HG03521 (cell line): ENCODE results near the gene S100A14.
A peak's percentile ranks its signal among the peaks of the same experiment; 100 is the strongest.

Experiments
- ATAC-seq: cut with Tn5 transposase; IDR thresholded peaks from one replicate; pipeline ENCODE4 v1.9.1; 2021; ENCODE audit warnings: mild to moderate bottlenecking, moderate library complexity; ENCODE audit not compliant: unreplicated experiment

S100A14 gene

DNA sequence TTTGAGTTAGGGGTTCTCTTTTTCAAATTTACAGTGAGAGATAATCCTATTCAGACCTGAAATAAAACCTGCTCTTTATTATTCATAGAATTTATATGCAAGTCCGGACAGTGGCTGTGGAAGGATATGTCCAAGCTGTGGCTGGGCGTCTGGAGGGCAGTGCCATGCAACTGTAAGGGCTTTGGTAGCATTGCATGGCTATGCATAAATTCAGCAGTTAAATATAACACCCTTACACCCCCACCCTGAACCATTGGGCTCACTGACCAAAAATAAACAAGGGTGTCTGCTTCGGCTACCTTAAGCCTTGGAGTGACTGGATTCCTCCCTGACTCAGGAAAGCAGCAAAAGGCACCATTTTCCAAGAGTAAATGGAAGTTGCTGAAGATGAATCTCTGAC is 23.2 kb upstream of the S100A14 start:
- no peak for ATAC-seq

DNA sequence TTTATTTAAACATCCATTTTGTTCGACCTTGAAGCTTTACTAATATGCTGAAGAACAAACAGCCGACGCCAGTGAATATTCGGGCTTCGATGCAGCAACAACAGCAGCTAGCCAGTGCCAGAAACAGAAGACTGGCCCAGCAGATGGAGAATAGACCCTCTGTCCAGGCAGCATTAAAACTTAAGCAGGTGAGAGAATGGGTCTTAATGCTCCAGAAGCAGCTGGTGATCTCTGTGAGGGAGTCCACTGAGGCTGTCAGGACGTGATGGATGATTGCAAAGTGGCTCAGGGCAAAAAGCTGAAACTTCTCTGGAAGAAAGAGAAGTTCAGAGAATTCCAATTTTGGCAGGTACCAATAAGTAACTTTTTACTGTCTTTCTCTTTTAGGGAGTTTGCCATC is 22.1 kb upstream of the S100A14 start:
- ATAC-seq, result no peak

DNA sequence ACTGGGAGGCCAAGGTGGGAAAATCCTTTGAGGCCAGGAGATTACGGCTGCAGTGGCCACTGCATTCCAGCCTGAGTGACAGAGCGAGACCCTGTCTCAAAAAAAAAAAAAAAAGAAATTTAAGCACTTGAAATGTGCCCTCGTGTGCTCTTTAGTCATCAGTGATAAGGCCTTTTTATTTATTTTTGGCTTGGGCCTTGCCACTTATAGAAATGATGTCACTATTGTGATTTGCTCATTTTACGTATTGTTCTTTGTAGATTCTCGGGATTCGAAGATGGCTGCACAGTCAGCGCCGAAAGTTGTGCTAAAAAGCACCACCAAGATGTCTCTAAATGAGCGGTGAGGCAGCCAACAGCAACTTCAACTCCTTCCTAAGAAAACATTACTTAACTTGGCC is 20.2 kb upstream of the S100A14 start:
- ATAC-seq, result no peak

DNA sequence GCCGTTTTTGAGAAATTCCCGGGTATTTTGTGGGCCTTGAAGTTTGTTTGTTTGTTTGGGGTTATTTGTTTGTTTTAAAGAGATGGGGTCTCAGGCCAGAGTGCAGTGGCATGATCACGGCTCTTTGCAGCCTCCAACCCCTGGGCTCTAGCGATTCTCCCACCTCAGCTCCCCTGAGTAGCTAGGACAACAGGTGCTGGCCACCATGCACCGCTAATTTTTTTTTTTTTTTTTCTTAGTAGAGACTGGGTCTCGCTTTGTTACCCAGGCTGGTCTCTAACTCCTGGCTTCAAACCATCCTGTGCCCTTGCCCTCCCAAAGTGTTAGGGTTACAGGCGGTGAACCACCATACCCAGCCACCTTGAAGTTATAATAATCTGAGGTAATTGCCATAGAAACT is 19.7 kb upstream of the S100A14 start:
- ATAC-seq, result no peak

DNA sequence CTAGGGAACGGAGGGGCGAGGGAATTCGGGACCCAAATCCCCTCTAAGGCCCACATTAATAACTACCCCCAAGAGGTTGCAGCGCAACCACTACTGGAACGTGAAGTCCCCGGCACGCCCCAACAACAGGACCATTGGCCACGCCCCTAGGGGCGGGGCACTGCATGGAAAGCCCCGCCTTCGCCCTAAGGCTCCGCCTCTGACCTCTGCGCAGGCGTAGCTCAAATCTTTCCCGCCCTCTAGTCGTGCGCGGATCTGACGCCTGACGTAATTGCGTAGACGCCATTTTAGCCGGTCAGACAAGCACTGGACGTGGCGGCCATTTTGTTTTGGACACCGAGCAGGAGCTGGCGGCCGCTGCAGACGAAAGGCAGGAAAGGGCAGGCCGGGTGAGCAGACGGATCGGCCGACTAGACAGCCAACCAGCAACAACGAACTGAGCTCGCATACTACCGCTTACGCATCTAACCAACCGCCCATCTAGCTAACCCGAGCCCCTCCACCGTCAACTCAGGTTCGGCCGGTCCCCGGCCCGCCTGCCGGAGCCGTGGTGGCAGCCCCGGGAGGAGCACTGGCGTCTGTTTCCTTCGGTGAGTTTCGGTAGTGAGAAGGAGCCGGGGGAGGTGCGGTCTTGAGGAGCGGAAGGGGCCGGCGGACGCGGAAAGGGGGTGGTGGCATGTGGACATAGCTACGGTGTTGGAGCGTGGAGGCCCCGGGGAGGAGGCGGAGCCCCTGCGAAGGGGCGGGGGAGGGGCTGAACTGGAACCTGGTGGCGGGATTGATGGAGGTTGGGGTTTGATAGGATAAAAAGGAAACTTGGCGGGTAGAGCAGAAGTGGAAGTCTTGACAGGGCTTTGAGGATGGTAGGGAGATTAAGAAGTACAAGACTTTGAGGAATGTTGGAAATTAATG is 17.9 kb upstream of the S100A14 start, which contains the start of gene CHTOP:
Gene CHTOP, plus strand, starts transcription at position 313 of the 912 bp plus-strand sequence. CDS start 2,523 bp downstream, outside the sequence.
- ATAC-seq, result peak; percentile 88

DNA sequence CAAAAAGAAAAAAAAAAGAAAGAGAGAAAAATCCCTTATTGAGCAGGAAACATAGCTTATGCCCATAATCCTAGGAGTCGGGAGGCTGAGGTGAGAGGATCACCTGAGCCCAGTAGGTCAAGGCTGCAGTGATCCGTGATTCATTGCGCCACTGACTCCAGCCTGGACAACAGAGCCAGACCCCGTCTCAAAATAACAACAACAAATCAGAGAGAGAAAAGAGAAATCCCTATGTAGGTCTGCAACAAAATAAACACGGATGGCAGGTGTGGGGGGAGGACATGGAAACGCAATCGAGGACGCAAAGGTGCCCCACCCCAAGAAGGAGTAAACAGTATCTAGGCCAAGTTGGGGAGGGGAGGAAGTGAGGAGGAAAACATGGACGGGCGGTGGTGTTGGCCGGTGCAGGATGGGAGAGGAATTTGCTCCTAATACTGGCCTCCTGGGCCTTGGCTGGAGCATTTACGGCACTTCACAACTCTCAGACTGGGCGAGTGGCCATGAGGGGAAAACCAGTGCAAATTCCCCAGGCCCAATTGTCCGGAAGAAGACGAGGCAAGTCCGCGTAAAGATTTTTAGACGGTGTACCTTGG is 17.1 kb upstream of the S100A14 start:
- ATAC-seq, result no peak

DNA sequence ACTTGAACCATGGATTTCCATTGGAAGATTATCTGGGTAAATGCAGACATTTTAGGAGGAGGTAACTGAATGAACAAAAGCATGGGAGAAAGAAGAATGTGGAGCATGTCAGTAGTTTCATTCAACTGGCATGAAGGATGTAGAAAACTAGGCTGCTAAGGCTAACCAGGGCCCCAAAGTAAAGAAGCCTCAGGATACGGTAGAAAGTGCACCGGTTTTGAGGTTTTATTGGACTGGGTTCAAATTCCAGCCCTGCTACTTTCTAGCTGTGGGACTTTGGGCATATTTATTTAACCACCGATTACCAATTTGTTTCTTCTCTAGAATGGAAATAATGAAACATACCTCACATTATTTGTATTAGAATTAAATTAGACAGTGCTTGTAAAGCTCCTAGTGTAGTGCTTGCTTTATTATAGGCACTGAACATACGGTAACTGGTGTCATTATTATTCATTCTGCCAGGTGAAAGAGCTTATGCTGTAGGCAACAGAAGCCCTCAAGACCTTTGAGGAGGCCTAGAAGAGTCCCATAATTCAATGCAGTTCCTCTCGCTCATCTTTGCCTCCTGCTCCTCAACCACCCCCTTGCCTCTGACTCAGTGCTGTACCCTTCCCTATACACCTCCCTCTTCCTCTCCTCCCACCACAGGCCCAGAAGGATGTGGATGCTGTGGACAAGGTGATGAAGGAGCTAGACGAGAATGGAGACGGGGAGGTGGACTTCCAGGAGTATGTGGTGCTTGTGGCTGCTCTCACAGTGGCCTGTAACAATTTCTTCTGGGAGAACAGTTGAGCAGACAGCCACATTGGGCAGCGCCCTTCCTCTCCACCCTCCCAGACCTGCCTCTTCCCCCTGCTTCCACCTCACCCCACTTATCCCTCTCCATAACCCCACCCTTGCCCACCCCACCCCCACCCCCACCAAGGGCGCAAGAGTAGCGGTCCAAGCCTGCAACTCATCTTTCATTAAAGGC is 15.2 kb upstream of the S100A14 start:
- ATAC-seq, result no peak

DNA sequence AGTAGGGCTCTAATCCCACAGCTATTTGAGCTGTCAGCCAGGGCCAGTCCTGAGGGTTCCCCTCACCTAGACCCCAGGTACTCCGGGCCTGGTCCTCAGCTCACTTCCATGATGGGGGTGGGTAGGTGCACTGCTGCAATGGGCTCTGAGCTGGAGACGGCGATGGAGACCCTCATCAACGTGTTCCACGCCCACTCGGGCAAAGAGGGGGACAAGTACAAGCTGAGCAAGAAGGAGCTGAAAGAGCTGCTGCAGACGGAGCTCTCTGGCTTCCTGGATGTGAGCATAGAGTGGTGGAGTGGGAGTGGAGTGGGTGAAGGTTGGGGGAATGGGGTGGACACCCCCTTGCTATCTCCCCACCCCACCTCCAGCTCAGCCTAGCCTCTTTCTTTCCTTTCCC is 14.3 kb upstream of the S100A14 start:
- ATAC-seq, result no peak

DNA sequence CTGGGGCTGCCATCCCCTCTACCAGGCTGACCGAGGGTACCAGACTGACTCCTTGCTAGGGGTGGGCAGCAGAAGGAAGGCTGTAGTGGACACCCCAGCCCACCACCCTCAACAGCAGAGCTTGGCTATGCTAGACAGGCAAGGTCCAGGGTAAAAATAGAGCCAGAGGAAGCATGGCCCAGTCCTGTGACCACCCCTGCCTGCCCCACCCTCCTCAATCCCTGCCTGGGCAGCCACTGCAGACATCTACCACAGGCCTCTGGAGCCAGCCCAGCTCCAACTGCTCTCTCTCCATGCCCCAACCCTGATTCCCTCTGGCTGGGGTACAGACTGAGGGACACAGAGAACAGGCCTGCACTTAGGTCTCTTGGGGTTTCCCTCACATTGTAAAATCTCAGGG is 13.8 kb upstream of the S100A14 start:
- ATAC-seq, result no peak

DNA sequence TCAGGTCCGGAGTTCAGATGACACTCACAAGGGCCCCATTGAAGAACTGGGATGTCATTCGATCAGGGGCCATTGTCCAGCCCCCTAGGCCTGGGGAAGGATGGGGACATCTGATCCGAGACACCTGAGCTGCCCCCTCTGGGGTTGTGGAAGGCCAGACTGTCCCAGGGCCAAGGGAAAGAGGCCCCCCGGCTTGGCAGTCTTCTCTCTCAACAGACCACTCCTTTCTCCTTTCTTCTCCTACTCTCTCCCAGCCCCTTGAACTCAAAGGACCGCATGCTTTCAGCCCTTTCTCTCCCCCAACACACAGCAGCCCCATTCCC is 13.2 kb upstream of the S100A14 start:
- no peak for ATAC-seq

DNA sequence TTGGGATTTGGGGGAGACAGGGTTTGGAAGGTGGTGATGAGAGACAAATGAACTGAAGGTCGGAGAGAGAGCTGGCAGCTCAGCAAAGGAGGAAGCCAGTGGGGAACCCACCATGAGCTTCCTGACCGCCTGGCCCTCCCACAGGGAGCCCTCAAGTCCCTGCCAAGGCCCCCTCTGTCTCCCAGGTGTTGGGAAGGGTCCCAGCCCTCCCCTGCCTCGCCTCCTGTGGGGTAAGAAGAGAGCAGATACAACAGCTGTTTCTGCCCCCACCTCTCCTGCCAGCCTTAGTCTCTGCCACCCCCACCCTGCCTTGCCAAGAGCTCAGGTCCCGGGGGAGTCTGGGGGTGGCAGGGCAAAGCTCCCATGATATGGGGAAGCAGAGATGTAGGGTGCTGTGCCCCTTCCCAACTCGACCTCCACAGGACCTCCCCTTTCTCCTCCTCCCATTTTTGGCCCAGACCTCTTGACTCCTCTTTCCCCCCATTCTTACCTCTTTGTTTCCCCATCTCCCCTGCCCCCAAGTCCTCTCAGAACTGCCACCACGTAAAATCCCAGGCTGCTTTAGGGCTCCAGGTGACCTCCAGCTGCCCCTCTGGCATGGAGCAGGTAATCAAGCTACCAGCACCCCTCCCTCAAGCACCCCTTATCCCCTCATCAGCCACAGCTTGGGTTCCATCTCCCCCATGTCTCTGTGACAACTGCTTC is 12.7 kb upstream of the S100A14 start:
- no peak for ATAC-seq

DNA sequence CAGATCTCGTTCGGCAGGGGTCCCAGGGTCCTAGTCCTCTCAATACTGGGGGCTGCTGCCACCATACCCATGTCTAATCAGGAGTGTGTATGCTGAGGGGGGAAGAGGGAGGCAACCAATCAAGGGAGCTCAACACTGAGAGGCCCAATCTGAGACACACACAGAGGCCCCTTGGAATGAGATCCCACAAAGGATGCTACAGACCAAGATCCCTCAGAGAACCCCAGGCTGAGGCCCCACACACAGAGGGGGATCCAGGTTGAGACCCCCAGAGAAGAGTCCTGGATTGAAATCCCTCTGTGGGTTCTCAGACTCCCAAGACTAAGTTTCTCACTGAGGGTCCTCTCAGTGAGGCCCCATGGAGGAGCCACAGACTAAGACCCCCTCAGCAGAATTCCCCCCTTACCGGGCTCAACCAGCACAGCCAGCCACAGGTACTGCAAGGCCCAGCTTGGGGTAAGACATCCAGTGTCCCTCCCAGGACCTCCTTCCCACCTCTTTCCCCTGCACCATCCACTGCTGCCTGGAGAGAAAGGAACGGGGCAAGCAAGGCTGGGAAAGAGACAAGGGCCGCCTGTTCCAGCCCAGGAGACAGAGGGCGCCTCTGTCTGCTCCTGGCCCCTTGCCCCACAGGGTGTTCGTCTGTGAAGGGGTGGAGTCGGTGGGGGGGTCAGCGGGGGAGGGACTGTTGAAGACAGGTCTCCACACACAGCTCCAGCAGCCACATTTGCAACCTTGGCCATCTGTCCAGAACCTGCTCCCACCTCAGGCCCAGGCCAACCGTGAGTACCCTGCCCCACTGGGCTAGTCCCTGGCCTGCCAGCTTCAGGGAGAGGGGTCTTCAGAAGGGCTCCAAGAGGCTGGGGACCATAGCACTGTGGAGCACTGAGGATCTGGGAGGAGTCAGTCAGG is 11.8 kb upstream of the S100A14 start, which contains the start of gene S100A1:
Gene S100A1, plus strand, starts transcription at position 720 of the 912 bp plus-strand sequence. CDS start 2,088 bp downstream, outside the sequence.
- ATAC-seq, result no peak

DNA sequence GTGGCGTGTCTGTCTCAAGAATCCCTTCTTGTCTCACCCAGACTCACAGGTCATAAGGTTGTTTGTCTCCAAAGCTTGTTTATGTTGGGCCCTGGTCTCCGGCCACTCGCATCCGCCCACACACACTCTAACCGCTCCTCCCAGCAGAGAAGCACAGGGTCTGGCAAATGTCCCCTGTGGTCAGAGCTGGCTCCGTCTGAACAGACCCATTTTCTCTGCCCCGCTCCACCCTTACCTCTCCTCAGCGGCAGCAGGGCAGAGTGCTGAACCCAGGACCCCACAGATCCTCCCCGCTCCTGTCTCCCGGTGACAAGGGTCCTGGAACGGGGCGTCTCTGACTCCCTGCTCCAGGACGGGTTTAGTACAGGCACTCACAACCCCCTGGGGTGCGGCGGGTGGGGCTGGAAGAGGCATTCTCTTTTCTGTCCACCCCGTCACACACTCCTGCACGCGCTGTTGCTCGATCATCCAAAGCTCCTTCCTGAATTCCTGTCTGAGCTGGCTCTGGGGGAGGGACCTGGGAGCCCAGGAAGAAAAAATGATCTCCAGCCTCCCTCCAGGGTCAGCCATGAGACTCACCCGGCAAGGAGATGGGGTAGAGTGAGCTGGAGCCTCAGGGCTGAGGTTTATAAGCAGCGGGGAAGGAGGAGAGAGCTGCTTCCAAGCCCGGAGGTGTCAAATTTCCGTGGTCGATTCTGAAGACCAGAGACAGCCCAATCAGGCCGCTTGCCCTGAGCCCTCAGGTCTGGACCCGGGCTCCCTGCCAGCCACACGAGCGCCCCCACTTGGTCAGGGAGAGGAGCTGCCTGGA is 11.0 kb upstream of the S100A14 start, which contains the start of gene S100A13:
Gene S100A13, minus strand, starts transcription at position 602 of the 811 bp plus-strand sequence. CDS start 1,033 bp downstream, outside the sequence.
- ATAC-seq, result no peak

DNA sequence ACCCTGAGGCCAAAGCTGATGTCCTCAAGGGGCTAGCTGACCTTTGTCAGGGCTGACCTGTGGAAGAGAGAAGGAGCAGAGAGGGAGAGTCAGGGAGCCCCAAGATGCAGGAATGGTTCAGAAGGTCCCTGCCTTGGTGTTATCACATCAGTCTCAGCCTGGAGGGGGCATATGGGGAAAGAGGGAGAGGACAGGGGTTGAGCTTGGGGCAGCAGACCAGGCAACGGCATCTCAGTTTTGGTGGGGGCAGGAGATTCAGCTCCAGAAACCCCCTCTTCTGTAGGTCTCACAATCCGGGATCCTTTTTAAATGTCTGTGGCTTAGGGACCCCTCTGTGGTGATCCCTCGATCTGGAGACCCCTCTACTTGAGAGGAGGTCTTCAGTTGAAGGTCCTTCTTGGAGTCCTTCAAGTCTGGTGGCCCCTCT is 10.4 kb upstream of the S100A14 start:
- no peak for ATAC-seq

DNA sequence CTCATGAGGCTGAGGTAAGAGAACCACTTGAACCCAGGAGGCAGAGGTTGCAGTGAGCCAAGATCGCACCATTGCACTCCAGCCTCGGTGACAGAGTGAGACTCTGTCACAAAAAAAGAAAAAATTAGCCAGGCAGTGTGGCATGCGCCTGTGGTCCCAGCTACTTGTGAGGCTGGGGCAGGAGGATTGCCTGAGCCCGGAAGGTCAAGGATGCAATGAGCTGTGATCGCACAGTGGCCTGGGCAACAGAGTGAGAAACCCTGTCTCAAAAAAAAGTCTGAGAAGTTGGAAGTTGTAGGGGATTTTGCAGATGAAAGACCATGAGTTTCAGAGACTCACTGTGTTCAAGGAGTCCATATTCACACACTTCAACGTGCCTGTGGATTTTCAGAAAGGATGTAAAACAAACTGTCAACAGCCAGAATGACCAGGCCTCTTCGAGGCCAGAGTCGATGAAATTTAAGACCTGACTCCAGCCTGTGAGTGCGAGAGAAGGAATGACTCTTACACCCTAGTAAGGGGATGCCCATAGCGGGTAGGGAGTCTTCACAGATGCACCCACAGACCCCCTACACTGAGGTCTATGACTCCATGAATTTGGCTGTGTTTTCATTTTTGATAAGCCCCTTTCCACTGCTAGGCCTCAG is 9.0 kb upstream of the S100A14 start:
- no peak for ATAC-seq

DNA sequence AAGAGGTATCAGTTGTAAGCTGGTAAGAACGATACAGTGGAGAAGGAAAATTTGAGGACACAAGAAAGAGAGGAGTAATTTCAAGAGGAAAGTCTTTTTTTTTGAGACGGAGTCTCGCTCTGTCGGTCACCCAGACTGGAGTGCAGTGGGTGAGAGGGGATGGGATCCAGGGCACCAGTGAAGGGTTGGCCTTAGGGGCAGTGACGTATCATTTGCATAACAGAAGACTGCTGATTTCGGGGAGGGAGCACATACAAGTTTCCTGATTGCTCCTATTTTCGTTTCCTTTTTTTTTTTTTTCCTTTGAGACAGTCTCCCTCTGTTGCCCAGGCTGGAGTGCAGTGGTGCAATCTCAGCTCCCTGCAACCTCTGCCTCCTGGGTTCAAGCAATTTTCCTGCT is 7.0 kb upstream of the S100A14 start:
- ATAC-seq, result no peak

DNA sequence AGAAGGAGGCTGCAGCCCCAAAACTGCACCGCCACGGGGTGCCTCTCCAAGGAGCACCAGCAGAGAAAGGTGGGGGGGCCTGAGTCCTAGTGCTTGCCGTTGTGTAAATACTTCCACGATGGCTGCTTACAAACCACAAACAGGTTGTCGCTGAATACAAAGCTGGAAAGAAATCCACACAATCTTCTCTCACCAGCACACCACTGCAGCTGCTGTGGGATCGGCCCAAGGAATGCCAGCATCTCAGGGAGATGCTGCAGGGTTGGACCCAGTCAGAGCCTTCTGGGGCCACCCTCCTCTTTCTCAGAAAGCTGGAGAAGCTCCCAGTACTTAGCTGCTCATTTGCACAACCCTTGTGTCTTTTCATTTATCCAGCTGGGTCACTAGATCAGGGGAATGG is 3.0 kb upstream of the S100A14 start:
- no peak for ATAC-seq

DNA sequence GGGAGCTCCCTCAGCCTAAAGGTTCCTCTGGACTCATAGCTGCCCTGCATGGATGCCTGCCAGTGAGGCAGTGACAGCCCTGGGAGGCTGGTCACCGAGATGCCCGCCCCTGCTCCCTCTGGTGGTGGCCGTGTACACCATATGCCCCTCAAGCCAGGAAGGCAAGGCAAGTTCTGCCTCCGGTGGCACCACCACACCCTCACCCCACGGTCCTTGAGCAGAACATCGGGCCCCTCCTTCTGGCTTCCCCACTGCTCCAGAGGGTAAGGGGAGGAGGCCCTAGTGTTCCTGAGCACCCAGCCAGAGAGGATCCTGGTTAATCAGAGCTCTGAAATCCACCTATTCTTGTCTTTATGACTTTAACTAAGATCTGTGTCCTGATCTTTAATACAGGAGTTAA is 1.5 kb upstream of the S100A14 start:
- ATAC-seq, result peak; percentile 53
